ENCODE measurements around the gene SLC23A2. TPM values are rescaled to one million over a fixed set of nuclear protein-coding genes. Genes with fewer than 3 reads are reported as not detected.
A peak's percentile ranks its signal among the peaks of the same experiment; 100 is the strongest.

The SLC23A2 gene
- total RNA-seq, 4 donors from 2014 or later = 5.0 to 11.6 (median 7.9) TPM

DNA sequence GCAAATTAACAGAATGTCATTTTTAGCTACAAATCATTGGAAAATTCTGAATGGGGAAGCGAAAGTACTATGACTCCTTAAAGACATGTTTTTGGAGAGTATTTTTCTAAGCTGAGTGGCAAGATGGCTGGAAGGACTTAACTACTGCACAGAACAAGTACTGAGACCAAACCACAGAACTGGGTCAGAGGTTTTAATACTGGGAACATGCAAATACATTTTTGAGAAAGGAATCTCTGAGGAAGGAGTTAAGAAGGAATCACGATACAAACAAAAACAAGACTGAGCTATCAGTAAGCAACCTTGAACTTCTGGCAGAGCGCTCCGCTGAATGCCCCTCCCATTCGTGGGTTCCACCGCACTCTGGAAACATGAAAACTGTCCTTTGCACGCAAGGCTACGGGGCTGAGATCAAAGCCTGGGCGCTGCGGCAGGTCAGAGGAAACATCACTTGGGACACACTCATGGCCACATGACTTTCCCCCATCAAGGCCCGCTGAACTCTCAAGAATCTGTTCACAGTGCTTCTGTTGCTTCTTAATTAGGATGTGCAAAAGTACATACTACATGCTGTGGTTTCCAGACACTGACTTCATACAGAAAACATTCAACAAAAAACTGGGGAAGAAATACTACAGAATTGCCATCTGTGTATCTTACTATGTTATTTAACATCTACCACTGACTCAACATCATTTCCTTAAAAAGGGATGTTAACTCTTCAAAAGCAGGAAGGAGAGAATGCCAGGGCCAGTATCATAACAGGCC lies 27.8 kb downstream of the SLC23A2 start:
- Histone ChIP-seq H3K4me3 (peak overlapping the region in 1 of 4 donors; percentile 22), H3K27me3 (no peaks in the 10 kb centered on the region), H3K27ac (peak overlapping the region; percentile 65 to 74 (median 73)), H3K36me3 (no peaks in the 10 kb centered on the region), H3K4me1 (peaks cover 6 to 34% (median 7%) of the 10 kb centered on the region in 4 donors), H3K9me3 (no peaks in the 10 kb centered on the region)
- peak; percentile 51 for DNase-seq
- TF ChIP-seq, protein P1, sequence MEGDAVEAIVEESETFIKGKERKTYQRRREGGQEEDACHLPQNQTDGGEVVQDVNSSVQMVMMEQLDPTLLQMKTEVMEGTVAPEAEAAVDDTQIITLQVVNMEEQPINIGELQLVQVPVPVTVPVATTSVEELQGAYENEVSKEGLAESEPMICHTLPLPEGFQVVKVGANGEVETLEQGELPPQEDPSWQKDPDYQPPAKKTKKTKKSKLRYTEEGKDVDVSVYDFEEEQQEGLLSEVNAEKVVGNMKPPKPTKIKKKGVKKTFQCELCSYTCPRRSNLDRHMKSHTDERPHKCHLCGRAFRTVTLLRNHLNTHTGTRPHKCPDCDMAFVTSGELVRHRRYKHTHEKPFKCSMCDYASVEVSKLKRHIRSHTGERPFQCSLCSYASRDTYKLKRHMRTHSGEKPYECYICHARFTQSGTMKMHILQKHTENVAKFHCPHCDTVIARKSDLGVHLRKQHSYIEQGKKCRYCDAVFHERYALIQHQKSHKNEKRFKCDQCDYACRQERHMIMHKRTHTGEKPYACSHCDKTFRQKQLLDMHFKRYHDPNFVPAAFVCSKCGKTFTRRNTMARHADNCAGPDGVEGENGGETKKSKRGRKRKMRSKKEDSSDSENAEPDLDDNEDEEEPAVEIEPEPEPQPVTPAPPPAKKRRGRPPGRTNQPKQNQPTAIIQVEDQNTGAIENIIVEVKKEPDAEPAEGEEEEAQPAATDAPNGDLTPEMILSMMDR (IDR thresholded peaks at IDR 0.05) = no peak
- peak in 1 of 3 donors; percentile 12 for TF ChIP-seq POLR2AphosphoS5 (IDR thresholded peaks at IDR 0.05)
- intact Hi-C loops (cut with DNase I; ENCODE audit: low total_unique reads) = no loop called here
- 41 to 51% methylated on average over 11 of the region's 11 CpGs for WGBS, 2 donors (ENCODE audit: low coverage in 1 of 2)
- in situ Hi-C loops (cut with MboI; ENCODE audit: low pct_ligation_motif_present in 1 of 4, low pct_unique_long_range_greater_than_20kb in 1 of 4, low sequenced_read_pairs in 3 of 4) = loop anchor here in 1 of 4 donors (25.0 kb wide), 1 partner anchor 361 kb away; no protein-coding TSS in a partner anchor

DNA sequence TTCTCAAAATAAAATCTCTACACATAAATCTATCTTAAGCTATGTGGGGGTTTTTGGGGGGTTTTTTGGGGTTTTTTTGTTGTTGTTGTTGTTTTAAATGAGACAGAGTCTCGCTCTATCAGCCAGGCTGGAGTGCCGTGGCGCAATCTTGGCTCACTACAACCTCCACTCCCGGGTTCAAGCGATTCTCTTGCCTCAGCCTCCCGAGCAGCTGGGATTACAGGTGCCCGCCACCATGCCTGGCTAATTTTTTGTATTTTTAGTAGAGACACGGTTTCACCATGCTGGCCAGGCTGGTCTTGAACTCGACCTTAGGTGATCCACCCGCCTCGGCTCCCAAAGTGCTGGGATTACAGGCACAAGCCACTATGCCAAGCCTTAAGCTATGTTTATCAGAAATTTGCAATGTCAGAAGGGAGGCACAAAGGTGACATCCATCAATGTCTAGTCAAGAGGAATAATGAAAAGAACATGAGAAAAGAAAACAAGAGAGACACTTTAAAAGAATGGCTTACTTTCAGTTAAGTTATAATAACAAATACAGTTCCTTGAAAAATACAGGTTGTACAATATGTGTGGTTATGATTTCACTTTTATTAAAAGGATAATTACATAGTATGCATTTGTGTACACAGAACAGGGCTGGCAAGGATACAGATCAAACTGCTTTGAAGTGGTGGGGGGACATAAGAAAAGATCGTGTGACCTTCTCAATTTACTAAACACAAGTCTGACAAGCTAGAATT lies 28.6 kb downstream of the SLC23A2 start:
- Histone ChIP-seq H3K4me3 (peak overlapping the region in 1 of 4 donors; percentile 22), H3K9me3 (no peaks in the 10 kb centered on the region), H3K27ac (peak overlapping the region; percentile 65 to 74 (median 73)), H3K27me3 (no peaks in the 10 kb centered on the region), H3K36me3 (no peaks in the 10 kb centered on the region), H3K4me1 (peaks cover 5 to 26% (median 7%) of the 10 kb centered on the region in 4 donors)
- intact Hi-C loops (cut with DNase I; ENCODE audit: low total_unique reads) = no loop called here
- DNase-seq = no peak
- WGBS, 2 donors (ENCODE audit: low coverage in 1 of 2) = 81 to 82% methylated on average over 7 to 12 of the region's 12 CpGs
- in situ Hi-C loops (cut with MboI; ENCODE audit: low pct_ligation_motif_present in 1 of 4, low pct_unique_long_range_greater_than_20kb in 1 of 4, low sequenced_read_pairs in 3 of 4) = loop anchor here in 1 of 4 donors (25.0 kb wide), 1 partner anchor 360 kb away; no protein-coding TSS in a partner anchor
- TF ChIP-seq POLR2A (IDR thresholded peaks at IDR 0.05) (no peak), EP300 (IDR thresholded peaks at IDR 0.05; ENCODE audit: low read depth) (no peak), POLR2AphosphoS5 (IDR thresholded peaks at IDR 0.05) (no peak)
- TF ChIP-seq, protein P1 (IDR thresholded peaks at IDR 0.05) = no peak

DNA sequence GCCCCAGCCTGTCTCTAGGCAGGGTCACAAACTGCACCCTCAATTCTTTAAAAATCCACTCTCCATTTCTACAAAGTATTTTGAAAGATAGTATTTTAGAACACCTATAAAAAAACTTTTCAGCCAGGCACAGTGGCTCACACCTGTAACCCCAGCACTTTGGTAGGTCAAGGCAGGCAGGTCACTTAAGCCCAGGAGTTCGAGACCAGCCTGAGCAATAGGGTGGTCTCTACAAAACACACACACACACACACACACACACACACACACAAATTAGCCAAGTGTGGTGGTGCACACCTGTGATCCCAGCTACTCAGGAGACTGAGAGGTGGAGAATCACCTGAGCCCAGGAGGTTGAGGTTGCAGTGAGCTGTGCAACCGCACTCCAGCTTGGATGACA lies 30.2 kb downstream of the SLC23A2 start:
- in situ Hi-C loops (cut with MboI; ENCODE audit: low pct_ligation_motif_present in 1 of 4, low pct_unique_long_range_greater_than_20kb in 1 of 4, low sequenced_read_pairs in 3 of 4) = loop anchor here in 1 of 4 donors (25.0 kb wide), 1 partner anchor 359 kb away; no protein-coding TSS in a partner anchor
- TF ChIP-seq EP300 (IDR thresholded peaks at IDR 0.05; ENCODE audit: low read depth) = no peak
- TF ChIP-seq POLR2AphosphoS5 (IDR thresholded peaks at IDR 0.05) = no peak
- TF ChIP-seq POLR2A (IDR thresholded peaks at IDR 0.05) = no peak
- TF ChIP-seq, protein P1 (IDR thresholded peaks at IDR 0.05) = no peak
- H3K27me3 ChIP-seq = no peaks in the 10 kb centered on the region
- DNase-seq = no peak
- H3K4me1 ChIP-seq = peaks cover 5 to 33% (median 7%) of the 10 kb centered on the region in 4 donors
- no peaks in the 10 kb centered on the region for H3K36me3 ChIP-seq
- no peak overlapping the region for H3K4me3 ChIP-seq
- no peak overlapping the region for H3K27ac ChIP-seq
- no peaks in the 10 kb centered on the region for H3K9me3 ChIP-seq
- intact Hi-C loops (cut with DNase I; ENCODE audit: low total_unique reads) = no loop called here
- 100% methylated on average over 2 of the region's 2 CpGs for WGBS, 2 donors (ENCODE audit: low coverage in 1 of 2)
